Stimulated activated naive CD8-positive, alpha-beta T cell treated with anti-CD3 and anti-CD28 coated beads, Interleukin-15, Interleukin-2, amounts not matched to agents 100 ng/mL and 50 ng/mL, for 24 hours (primary cell): ENCODE measurements around the gene GCN1.

ENCODE experiments used
- H3K27ac Mint-ChIP-seq: one replicate; pipeline ENCODE4 v1.8.0; 2021; ENCODE audit warnings: mild to moderate bottlenecking, mixed read lengths
- H3K27me3 Mint-ChIP-seq: one replicate; pipeline ENCODE4 v1.8.0; 2021; ENCODE audit warnings: mixed read lengths
- H3K36me3 Mint-ChIP-seq: one replicate; pipeline ENCODE4 v1.8.0; 2021; ENCODE audit warnings: low read depth, mixed read lengths
- H3K4me1 Mint-ChIP-seq: one replicate; pipeline ENCODE4 v1.8.0; 2021; ENCODE audit warnings: low read depth, mixed read lengths
- H3K4me3 Mint-ChIP-seq: one replicate; pipeline ENCODE4 v1.8.0; 2021; ENCODE audit warnings: mild to moderate bottlenecking, mixed read lengths
- H3K9me3 Mint-ChIP-seq: one replicate; pipeline ENCODE4 v1.8.0; 2021; ENCODE audit warnings: mixed read lengths

Gene GCN1

DNA sequence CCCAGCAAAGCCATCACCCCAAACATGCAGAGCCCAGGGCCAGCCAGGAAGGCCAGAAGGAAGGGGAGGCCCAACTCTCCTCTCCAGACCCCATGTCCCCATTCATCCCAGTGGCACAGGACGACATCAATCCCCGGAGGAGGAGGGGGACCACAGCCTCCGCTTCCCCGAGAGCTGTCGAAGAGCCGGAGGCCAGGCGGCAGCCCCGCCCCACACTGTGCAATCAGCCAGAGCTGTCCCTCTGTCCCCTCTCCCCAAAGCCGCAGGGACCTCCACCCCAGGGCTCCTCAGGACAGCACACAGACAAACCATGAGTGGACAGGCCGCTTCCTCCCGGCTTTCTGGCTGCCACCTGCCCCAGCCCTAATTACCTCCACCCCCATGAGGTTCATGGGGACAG, 94.8 kb downstream of the GCN1 start:
- no peak overlapping the region for H3K4me3 Mint-ChIP-seq
- no peaks in the 10 kb centered on the region for H3K27me3 Mint-ChIP-seq
- no peak overlapping the region for H3K27ac Mint-ChIP-seq
- no peaks in the 10 kb centered on the region for H3K9me3 Mint-ChIP-seq
- peaks cover 11% of the 10 kb centered on the region for H3K4me1 Mint-ChIP-seq
- peaks cover 38% of the 10 kb centered on the region for H3K36me3 Mint-ChIP-seq

DNA sequence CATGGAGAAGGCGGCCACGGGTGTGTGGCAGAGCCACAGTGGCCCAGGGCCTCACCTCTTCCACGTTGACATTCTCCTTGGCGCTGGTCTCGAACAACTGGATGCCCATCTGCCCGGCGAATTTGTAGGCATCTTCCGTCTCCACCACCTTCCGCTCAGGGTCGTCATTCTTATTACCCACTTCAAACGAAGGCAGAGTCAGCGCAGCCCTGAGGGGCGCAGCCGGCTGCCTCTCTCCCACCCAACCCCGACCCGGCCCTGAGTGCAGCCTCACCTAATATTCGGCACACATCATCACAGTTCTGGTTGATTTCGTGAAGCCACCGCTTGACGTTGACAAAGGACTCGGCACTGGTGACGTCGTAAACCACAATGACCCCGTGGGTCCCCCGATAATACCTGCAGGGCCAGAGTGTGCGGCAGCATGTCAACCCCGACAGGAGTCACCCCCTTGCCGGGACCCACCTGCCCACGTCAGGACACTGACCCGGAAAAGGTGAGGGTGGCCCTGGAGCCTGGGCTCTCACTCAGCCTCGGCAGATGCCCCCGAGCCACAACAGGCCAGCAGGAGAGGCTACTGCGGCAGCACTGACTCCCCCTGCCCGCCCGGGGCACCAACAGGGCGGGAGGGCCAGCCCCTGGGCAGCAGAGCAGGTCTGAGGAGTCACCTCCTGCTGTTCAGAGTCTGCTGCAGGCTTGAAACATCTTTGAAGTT, 95.6 kb downstream of the GCN1 start:
- H3K4me1 Mint-ChIP-seq = peaks cover 11% of the 10 kb centered on the region
- no peaks in the 10 kb centered on the region for H3K27me3 Mint-ChIP-seq
- no peak overlapping the region for H3K27ac Mint-ChIP-seq
- peaks cover 34% of the 10 kb centered on the region for H3K36me3 Mint-ChIP-seq
- H3K9me3 Mint-ChIP-seq = no peaks in the 10 kb centered on the region
- H3K4me3 Mint-ChIP-seq = no peak overlapping the region

DNA sequence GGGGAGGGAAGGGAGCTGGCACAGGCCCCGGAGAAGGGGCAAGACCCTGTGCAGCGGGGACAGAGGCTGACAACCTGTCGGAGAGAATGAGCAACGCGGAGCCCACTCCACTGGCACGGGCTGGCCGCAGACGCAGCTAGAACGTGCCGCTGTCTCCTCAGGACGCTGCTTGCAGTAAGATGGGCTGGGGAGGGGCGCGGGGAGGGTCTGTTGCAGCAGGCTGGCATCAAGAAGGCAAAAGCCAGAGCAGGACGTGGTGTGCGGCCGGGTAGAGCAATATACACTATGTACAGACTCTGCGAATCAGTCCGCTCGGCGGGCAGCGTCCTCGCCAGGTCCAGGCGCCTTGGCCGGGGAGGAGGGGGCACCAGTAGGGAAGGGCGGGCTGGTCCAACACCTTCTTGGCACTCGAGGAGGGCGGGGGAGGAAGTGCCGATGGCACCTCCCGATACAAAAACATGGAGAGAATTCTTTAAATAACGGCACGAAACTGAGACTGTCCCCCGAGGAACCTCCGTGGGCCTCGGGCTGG, 97.8 kb downstream of the GCN1 start:
- H3K4me3 Mint-ChIP-seq = no peak overlapping the region
- no peaks in the 10 kb centered on the region for H3K27me3 Mint-ChIP-seq
- H3K27ac Mint-ChIP-seq = peak overlapping the region; percentile 38
- H3K4me1 Mint-ChIP-seq = peaks cover 6% of the 10 kb centered on the region
- no peaks in the 10 kb centered on the region for H3K9me3 Mint-ChIP-seq
- peaks cover 37% of the 10 kb centered on the region for H3K36me3 Mint-ChIP-seq

DNA sequence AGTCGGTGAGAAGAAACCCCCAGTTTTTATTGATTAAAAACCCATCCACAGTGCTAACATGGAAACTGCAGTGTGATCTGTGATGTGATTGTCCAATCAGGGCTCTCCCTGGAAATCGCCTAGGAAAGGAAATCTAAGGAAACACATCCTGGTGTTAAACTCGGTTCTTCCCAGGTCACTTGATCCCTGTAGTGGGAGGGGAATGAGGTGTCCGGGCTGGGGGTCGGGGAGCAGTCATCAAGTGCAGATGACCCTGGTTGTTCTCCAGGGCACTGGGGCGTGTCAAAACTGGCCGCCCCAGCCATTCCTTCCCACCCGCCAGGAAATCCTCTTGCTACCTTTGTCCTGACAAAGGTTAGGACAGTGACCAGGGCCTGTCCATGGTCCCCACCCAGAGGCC, 98.8 kb downstream of the GCN1 start:
- Mint-ChIP-seq H3K9me3 (no peaks in the 10 kb centered on the region), H3K4me1 (no peaks in the 10 kb centered on the region), H3K27ac (no peak overlapping the region), H3K36me3 (peaks cover 42% of the 10 kb centered on the region), H3K27me3 (no peaks in the 10 kb centered on the region), H3K4me3 (no peak overlapping the region)

DNA sequence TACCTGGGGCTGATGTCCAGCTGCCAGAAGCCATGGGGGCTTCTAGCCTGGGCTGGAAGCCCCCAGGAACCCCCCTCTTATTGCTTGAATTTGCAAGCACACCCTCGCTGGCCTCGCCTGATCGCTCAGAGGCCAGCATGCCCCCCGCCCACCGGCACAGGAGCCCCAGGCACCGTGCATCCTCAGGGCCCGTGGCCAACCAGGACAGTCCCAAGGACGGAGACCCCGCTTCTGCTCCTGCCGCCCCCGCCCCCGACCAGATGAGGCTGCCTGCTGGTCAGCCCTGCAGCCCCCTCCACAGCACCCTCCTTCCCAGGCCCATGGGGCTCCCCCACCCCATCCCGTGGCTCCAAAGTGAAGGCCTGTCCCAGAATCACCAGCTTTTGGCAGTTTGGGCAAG, 99.2 kb downstream of the GCN1 start:
- no peaks in the 10 kb centered on the region for H3K4me1 Mint-ChIP-seq
- H3K27ac Mint-ChIP-seq = no peak overlapping the region
- no peaks in the 10 kb centered on the region for H3K9me3 Mint-ChIP-seq
- H3K36me3 Mint-ChIP-seq = peaks cover 41% of the 10 kb centered on the region
- no peak overlapping the region for H3K4me3 Mint-ChIP-seq
- no peaks in the 10 kb centered on the region for H3K27me3 Mint-ChIP-seq

DNA sequence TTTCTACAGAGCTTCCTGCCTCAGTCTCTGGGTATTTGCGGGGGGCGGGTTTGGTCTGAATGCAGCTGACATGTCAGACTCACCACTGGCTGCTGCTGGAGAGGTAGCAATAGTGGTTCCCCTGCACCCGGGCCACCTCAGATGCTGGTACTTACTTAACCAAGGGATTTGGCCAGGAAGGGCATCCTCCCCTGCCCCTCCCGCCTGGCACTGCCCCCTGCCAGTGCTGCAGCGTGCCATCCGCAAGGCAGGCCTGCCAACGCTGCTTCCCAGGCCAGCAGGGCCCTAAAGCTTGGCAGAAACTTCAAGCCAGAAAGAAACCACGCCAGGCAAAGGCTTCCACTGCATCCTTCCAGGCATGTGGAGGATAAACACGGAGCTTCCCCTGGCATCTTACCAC, 100.0 kb downstream of the GCN1 start:
- Mint-ChIP-seq H3K9me3 (no peaks in the 10 kb centered on the region), H3K27me3 (no peaks in the 10 kb centered on the region), H3K27ac (no peak overlapping the region), H3K4me1 (no peaks in the 10 kb centered on the region), H3K36me3 (peaks cover 43% of the 10 kb centered on the region), H3K4me3 (no peak overlapping the region)

DNA sequence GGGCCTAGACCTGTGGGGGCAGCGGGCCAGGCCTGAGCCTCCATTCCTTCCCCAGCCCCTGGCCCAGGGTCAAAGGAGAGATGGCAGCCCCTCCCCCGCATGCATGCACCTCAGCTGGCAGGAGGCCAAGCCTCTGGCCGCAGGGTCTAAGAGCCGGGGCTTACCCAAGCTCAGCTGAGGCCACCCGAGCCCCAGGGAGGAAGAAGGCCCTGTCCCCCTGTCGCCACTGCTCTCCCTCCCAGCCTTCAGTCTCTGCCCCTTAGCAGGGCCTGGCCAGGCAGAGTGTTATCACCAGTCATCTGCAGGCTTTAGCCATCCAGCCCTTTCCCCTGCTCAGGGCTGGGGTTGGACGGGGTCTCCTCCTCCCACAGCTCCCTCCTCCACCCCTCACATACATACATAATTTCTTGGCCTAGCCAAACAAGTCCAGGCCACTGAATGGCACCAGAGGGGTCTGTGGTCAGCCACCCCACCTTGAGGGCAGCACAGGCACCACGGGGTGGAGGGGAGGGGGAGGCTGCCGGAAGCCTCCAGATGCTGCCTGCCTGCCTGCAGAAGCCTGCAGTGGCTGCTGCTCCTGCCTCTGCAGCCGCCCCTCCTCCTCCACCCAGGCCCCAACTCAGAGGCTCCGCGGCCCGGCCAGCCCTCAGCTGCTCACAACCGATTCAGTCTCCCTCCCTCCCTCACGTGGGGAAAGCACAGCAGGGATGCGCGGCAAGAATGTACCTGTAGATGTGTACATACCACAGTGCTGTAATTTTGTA, 100.7 kb downstream of the GCN1 start:
- no peaks in the 10 kb centered on the region for H3K27me3 Mint-ChIP-seq
- no peaks in the 10 kb centered on the region for H3K9me3 Mint-ChIP-seq
- no peak overlapping the region for H3K4me3 Mint-ChIP-seq
- peaks cover 4% of the 10 kb centered on the region for H3K4me1 Mint-ChIP-seq
- peaks cover 46% of the 10 kb centered on the region for H3K36me3 Mint-ChIP-seq
- peak overlapping the region; percentile 40 for H3K27ac Mint-ChIP-seq

DNA sequence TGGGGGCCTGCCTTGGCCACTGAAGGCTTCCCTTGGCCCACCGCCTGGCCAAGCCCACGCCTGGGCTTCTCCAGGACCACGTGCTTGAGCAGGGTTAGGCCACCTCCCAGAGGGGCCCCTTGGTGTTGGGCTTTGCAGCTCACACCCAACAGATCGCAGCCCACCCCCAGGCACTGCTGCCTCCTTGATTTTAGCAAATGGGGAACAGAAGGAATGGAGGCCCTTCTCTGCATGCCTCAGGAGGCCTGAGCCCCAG, 101.3 kb downstream of the GCN1 start:
- Mint-ChIP-seq H3K9me3 (no peaks in the 10 kb centered on the region), H3K36me3 (peaks cover 41% of the 10 kb centered on the region), H3K4me3 (no peak overlapping the region), H3K27me3 (no peaks in the 10 kb centered on the region), H3K27ac (no peak overlapping the region), H3K4me1 (peaks cover 4% of the 10 kb centered on the region)

DNA sequence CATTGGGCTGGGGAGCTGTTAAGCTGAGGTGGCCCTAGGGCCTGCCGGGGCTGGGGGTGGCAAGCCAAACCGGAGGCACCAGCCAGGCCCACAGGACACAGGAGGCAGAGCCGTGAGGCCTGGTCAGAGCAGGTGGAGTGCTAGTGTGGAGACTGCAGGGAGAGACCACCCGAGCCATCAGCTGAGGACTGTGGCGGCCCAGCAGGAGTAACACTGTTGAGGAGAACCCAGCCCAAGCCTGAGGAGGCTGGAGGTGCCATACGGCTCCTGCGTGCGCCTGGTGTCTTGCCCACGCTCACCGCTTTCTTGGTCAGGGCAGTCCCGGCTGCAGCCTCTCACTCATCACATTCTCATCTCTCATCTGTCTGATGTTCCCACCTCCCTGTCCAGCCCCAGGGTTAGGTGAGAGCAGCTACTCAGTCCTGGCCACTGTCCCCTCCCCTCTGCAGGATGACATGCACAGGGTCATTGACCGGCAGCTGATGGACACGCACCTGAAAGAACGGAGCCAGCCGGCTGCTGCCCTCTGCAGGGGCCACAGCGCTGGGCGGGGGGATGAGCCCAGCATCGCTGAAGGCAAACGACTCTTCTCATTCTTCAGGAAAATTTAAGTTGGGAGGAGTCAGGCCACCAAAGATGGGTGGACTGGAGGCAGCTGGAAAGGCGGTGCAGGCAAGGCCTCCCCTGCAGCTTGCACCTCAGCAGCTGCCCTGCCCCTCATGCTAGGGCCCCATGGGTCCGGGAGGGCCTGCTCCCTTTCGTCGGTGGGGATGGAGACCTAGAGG, 101.8 kb downstream of the GCN1 start:
- no peaks in the 10 kb centered on the region for H3K9me3 Mint-ChIP-seq
- H3K27ac Mint-ChIP-seq = no peak overlapping the region
- H3K4me3 Mint-ChIP-seq = no peak overlapping the region
- peaks cover 38% of the 10 kb centered on the region for H3K36me3 Mint-ChIP-seq
- H3K4me1 Mint-ChIP-seq = peaks cover 5% of the 10 kb centered on the region
- no peaks in the 10 kb centered on the region for H3K27me3 Mint-ChIP-seq

DNA sequence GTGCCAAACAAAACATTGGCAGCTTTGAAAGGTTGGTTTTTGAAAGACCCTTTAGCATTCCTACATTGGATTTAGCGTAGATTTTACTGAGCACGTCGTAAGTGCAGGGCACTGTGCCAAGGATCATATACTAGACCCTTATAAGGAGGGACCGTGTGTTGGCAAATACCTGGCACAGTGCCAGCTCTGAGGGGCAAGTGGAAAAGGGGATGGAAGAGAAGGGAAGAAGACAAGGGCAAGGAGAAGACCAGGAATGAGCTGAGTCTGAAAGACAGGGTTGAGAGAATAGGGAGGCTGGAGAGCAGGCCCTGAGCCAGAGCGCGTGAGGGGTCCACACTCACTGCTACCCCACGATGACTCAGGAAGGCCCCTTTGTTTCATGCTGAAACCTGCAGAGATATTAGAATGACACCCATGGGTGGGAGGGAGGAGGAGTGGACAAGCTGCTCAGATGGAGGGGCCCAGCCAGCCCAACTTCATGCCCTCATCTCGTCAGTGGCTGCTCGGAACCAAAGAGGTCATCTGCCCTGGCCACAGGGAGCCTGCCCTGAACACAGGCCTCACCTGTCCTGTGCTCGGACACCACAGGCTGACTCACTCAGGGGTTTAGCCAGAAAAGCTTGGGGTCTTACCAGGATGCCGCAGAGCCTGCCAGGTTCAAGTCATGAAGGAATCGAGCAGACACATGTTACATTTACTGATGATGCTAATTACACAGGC, 103.0 kb downstream of the GCN1 start:
- Mint-ChIP-seq H3K27ac (peak overlapping the region; percentile 59), H3K36me3 (peaks cover 40% of the 10 kb centered on the region), H3K27me3 (no peaks in the 10 kb centered on the region), H3K4me1 (peaks cover 17% of the 10 kb centered on the region), H3K9me3 (no peaks in the 10 kb centered on the region), H3K4me3 (no peak overlapping the region)

DNA sequence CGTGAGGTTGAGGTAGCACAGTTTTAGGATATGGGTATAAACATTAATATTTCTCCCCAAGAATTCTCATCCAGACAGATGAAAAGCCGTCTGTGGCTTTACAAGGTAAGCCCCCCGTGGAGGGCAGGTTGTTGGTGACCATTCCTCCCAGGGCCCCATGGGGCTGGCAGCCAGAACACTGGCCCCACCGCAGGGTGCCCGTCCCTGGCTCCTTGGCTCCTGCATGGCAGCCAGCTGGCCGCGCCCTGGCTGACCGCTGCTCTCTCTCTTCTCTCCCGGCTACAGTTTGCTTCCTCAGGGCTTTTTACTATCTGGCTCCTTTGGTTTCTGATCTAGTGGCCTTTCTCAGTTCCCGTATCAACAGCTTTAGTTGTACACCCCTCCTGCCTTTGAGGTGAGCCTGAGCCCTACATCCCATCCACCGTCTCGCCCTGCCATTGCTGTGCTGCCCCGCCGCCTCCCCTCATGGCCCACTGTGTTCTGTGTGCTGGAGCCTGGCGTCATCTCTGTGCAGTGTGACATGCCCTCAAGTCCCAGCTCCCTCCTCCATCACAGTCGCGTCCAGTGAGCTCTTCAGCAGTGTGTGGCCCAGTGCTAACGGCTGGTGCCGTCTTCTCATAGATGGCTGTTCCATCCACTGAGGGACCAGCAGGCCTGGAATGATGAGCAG, 103.8 kb downstream of the GCN1 start:
- Mint-ChIP-seq H3K27ac (peak overlapping the region; percentile 21), H3K27me3 (no peaks in the 10 kb centered on the region), H3K9me3 (no peaks in the 10 kb centered on the region), H3K4me3 (no peak overlapping the region), H3K4me1 (peaks cover 25% of the 10 kb centered on the region), H3K36me3 (peaks cover 35% of the 10 kb centered on the region)

DNA sequence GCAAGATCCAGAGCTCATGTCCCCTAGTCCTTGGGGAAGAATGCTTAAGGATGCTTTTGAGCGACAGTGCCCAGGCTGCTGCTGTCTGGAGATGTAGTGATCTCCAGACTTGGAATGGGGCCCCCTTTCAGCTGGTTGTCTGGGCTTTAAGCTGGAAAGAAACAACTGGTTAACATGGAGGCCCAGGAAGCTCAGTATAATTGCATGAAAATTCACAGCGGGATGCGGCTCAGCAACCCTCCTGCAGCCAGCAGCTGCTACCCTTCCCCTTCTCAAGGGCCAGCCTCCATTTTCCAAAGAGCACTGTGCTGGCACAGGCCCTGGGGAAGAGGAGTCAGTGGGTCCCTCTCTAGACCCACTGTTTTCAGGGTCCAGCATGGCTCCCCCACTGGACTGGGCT, 104.3 kb downstream of the GCN1 start:
- H3K36me3 Mint-ChIP-seq = peaks cover 41% of the 10 kb centered on the region
- H3K4me3 Mint-ChIP-seq = no peak overlapping the region
- no peak overlapping the region for H3K27ac Mint-ChIP-seq

DNA sequence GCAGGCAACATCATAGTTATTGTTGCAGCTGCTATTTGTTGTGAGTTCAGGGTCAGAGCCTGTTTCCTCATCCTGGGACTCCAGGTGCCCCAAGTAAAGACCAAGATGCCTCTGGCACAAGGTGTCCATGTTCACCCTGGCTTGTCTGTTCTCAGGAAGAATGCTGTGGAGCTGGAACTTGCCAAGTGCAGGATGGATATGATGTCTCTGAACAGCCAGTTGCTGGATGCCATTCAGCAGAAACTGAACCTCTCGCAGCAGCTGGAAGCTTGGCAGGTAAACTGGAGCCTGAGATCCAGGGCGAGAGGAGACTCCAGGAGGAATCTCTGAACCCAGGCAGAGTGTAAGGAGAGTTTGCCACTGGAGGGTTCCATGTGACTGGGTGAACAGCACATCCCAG, 104.7 kb downstream of the GCN1 start:
- Mint-ChIP-seq H3K4me3 (no peak overlapping the region), H3K36me3 (peaks cover 45% of the 10 kb centered on the region), H3K27ac (peak overlapping the region; percentile 29), H3K4me1 (peaks cover 35% of the 10 kb centered on the region), H3K9me3 (no peaks in the 10 kb centered on the region), H3K27me3 (no peaks in the 10 kb centered on the region)

More for the DNA sequence above, 104.3 kb downstream of the GCN1 start:
- H3K27me3 Mint-ChIP-seq = no peaks in the 10 kb centered on the region
- peaks cover 31% of the 10 kb centered on the region for H3K4me1 Mint-ChIP-seq
- H3K9me3 Mint-ChIP-seq = no peaks in the 10 kb centered on the region

DNA sequence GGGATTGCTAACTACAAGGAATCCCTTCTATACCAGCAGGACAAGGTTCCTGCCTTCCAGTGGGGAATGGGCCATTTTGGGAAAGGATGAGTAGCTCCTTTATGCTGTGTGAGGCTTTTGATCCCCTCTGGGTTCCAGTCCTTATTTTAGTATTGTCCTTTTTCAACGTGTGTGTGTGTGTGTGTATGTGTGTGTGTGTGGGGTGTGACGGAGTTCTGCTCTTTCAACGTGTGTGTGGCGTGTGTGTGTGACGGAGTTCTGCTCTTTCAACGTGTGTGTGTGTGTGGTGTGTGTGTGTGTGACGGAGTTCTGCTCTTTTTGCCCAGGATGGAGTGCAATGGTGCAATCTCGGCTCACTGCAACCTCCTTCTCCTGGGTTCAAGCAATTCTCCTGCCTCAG, 105.4 kb downstream of the GCN1 start:
- Mint-ChIP-seq H3K27ac (peak overlapping the region; percentile 29), H3K9me3 (no peaks in the 10 kb centered on the region), H3K4me1 (peaks cover 42% of the 10 kb centered on the region), H3K36me3 (peaks cover 52% of the 10 kb centered on the region), H3K4me3 (no peak overlapping the region), H3K27me3 (no peaks in the 10 kb centered on the region)
